ENCODE measurements around the gene UBE2V1.

DNA sequence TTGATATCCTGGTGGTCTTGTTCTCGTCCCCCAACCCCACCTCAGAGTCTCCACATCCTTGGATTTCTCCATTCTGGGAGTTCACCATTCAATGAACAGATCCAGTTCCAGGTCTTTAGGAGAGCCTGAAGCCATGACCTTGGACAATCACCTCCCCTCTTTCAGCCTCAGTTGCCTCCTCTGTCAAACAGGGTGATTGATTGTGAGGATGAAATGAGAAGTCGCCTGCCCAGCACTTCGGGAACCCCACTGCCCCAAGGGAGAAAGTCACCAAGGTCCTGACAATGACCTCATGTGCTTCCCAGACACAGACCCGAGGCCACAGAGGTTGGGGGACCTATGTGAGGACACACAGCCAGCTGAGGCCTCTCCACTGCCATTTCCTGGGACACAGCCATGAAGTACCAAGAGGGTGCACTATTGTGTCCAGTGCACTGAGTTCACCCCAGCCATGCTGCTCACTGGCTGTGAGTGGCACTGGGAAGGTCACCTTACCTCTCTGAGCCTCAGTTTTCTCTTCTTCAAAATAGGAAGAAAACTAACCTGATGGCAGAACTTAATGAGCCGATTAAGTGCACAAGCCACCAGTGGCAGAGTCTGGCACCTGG lies 68.5 kb downstream of the UBE2V1 start:
- TF ChIP-seq, protein P1, sequence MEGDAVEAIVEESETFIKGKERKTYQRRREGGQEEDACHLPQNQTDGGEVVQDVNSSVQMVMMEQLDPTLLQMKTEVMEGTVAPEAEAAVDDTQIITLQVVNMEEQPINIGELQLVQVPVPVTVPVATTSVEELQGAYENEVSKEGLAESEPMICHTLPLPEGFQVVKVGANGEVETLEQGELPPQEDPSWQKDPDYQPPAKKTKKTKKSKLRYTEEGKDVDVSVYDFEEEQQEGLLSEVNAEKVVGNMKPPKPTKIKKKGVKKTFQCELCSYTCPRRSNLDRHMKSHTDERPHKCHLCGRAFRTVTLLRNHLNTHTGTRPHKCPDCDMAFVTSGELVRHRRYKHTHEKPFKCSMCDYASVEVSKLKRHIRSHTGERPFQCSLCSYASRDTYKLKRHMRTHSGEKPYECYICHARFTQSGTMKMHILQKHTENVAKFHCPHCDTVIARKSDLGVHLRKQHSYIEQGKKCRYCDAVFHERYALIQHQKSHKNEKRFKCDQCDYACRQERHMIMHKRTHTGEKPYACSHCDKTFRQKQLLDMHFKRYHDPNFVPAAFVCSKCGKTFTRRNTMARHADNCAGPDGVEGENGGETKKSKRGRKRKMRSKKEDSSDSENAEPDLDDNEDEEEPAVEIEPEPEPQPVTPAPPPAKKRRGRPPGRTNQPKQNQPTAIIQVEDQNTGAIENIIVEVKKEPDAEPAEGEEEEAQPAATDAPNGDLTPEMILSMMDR (IDR thresholded peaks at IDR 0.05) = no peak
- no peak for TF ChIP-seq EZH2 (IDR thresholded peaks at IDR 0.05; ENCODE audit: borderline replicate concordance, insufficient read depth, low read depth, low read length, poor library complexity, severe bottlenecking)
